Cerebellar cortex (tissue), 1 donor: ENCODE measurements around the gene C1orf52.
"Not testable (repeated sequence)": the region's sequence is repeated elsewhere in the genome, so short reads cannot be mapped to it uniquely, and the experiment has no call there.

ENCODE experiments used
- DNase-seq: peaks from one replicate; pipeline ENCODE4 v3.0.0-alpha.2; 2015; ENCODE audit warnings: low spot score

C1orf52 gene

DNA sequence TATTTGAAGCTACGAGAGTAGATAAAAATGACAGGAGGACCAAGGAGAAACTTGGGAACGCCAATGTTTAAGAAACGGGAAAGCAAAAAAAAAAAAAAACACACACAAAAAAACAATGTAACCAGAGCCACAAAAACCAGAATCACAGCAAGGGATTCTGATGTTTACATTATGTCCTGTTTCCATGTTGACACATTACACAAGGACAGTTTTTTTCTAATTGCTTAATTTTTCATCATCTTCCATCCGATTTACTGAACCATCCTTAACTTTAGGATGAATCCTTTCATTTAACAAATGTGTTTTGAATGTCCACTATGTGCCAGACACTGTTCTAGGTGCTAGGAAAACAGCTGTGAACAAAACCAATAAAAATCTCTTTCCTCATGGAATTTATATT, 18.3 kb upstream of the C1orf52 start:
- no peak for DNase-seq

DNA sequence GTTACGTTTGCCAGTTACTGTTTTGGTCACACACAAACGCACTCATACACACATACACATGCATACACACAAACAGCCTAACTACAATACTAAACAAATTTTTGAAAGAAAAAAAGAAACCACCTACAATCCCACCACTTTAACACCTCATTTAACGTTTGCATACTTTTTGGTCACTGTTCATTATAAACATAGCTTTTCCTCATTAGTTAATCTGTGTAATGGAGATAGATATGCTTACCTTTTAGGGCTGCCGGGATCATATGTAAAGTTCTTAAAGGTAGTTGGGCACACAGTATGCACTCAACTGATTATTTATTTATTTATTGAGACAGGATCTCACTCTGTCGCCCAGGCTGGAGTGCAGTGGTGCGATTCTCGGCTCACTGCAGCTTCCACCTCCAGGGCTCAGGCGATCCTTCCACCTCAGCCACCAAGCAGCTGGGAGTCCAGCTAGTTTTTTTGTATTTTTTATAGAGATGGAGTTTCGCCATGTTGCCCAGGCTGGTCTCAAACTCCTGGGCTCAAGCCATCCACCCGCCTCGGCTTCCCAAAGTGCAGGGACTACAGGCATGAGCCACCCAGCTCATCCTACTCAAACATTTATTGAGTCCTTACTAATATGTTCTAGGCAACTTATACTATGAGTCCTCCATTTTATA, 17.6 kb upstream of the C1orf52 start:
- no peak for DNase-seq

DNA sequence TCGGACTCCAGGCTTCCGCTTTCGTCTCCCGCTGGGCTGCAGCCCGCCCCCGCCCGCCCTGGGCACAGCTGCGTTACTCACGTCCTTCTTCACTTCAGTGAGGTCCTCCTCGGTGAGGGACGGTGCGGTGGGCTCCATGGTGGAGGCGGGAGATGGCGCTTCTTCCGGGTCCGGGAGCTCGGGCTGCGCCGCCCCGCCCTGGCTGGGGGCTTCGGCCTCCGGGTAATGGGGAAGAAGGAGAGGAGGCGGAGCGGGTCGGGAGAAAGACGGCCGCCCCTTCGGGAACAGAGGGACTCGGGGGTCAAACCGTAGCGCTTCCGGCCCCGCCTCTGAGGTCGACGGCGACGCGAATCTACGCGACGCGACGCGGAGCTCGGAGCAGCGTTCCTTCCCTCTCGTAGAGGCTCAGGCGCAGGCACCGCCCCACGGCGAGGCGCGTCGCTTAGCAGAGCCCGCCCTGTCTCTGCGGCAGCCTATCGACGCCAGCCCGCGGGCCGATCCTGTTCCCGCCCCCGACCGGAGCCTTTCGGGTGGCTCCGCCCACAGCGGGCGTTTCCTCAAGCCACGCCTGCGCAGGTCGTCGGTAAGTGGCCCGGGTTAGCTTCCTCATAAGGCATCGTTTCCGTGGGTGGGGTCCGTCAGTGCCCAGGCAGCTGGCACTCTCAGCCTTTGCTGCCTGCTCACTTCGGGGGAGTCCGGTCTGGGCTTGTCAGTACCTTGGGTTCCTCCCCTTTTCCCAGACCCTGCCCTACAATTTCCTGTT, 16.9 kb upstream of the C1orf52 start, which contains the start of gene BCL10:
BCL10 (minus strand) TSS at position 418 of the 763 bp plus-strand sequence; CDS start at position 138, 280 bp downstream.
- peak; percentile 98 for DNase-seq

DNA sequence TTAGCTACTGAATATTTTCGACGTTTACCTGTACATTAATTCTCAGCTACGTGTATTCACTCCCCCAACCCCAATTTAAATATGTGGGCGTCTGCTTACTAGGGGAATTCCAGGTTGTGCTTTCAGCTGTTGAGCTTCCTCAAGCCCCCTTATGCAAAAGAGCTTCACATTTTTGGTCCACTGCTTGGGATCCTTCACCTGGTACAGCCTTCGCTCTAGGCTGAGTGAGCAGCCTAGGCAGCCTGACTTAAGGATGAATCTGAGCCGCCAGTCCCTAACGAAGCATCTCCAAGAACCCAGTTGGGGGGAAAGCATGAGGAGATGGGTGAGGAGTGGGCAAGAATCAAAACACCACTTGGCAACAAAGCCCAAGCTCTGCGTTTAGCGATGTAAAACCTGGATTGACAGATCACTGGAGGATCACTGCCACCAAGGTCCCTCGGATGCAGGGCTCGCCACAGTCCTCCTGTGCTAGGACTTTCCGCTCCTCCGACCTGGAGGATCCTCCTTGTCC, 16.3 kb upstream of the C1orf52 start:
- DNase-seq = no peak

DNA sequence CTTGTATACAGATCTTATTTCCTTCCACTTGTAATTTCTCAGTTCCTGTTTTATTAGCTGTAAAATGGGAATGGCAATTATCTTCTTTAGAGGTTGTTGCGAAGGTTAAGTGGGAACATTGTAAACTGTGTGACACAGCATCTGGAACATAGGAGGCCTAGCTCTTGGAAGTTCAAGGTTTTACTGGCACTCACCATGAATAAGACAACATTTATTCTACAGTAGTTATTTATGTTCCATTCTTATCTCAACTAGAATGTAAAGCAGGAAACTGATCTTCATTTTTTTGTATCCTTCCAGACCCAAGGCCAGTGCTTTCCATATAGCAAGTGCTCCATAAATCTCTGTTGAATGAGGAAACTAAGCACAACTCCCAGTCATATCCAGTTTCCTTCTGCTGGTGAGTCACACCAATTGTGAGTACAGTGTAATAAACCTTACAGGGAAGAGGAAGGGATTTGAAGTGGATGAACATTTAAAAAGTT, 15.5 kb upstream of the C1orf52 start:
- DNase-seq = no peak

DNA sequence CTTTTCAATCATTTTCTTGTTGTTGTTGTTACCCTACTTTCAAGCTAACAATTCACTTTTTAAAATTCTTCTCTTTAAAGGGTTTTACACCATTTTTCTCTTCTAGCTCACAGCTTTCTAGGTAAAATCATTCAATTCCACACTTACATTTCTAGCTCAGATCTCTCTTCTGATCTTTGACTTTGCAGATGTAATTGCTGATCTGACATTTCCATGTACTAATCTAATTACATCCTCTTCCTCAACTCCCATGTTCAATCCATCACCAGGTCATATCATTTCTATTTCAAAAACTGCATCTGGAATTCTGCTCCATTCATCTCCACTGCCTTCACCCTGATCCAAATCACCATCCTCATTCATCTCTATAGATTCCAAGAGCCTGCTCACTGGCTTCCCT, 13.9 kb upstream of the C1orf52 start:
- no peak for DNase-seq

DNA sequence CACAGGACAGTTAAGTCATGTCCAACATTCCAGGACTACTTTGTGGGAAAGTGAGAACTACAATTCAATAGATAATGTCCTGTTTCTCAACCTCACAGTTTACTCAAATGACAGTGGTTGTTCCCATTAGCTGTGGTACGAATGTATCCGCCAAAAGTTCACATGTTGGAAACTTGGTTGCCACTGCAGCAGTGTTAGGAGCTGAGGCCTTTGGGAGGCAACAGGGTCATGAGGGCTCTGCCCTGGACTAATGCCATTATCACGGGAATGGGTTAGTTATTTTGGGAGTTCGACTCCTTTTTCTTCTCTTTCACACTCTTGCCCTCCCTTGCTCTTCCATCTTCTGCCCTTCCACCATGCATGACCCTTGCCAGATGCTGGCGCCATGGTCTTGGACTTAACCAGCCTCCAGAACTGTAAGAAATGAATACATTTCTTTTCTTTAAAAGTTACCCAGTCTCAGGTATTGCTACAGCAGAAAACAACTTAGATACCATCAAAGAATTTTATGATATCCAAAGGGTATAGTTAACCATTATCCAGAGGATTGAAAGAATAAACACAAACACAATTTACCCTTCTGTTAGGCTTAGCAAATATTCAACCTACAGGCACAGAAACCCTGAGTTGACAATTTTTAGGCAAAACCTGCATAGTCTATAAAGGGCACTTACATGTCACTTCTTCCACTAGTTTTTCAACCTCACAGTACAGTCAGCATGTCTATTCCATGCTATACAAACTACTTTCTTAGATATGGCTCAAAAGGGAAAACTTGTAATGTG, 9.5 kb upstream of the C1orf52 start:
- DNase-seq = no peak

DNA sequence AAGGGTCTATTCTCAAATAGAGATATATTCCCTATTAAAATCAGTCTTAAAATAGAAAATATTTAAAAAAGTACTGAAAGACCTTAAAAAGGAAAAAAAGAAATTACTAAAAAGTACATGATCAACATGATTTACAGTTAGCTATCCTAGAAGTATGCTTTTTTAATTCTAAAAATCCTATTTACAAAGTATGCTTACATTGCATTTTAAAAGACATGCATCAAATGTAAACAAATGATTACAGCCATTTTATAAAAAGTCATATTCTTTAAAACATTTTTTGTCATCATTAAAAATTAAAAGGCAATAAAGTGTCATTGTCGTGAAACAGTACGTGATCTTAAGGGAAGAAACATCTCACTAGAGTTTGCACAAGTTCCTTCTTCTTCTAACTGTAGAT, 7.9 kb upstream of the C1orf52 start:
- DNase-seq = no peak

DNA sequence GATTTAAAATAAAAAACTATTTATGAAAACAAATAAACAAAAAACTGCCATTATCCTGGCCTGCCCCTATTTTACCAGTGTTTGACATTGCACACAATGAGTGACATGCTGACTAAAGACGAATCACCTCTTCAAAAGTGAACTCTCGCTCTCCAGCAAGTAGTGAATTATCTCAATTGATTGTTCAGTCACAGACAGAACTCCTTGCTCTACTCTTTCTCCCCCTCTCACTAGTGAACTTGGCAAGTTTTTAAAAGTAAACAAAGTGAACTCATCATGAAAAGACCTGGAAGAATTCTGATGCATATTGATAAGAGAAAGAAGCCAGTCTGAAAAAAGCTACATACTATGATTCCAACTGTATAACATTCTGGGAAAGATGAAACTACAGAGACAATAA, 4.7 kb upstream of the C1orf52 start:
- no peak for DNase-seq

DNA sequence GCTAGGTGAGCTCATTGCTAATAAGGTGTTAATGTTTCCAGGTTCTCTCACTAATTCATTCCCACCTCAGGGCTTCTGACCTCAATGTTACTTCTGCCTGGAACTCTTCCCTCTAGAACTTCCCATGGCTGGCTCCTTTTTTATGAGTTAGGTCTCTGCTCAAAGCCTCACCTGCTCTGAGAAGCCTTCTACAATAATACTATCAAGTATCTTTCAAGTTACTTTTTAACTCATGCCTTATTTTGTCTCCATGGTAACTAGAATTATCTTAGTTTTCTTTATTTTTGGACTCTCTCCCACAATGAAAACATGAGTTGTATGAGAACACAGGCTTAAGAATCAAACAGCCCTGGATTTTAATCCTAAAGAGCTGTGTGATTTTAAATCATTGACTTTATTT, 3.5 kb upstream of the C1orf52 start:
- no peak for DNase-seq

DNA sequence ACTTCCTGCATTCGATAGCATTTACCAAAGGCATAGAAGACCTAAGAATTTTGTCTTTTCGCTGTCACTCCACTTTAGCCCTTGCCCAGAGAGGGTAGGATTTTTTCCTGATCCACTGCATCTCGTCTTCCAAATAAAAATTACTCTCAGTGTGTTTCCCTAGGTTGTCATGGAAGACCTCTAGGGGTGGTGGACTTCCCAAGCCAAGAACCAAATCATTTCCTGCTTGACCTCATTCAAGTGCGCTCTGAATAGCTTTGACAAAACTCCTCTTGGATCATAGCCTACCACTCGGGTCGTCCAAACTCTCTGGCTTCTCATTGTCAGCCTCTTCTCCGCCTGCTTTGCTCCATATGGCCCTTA, 431 bp upstream of the C1orf52 start:
- DNase-seq = peak; percentile 53

DNA sequence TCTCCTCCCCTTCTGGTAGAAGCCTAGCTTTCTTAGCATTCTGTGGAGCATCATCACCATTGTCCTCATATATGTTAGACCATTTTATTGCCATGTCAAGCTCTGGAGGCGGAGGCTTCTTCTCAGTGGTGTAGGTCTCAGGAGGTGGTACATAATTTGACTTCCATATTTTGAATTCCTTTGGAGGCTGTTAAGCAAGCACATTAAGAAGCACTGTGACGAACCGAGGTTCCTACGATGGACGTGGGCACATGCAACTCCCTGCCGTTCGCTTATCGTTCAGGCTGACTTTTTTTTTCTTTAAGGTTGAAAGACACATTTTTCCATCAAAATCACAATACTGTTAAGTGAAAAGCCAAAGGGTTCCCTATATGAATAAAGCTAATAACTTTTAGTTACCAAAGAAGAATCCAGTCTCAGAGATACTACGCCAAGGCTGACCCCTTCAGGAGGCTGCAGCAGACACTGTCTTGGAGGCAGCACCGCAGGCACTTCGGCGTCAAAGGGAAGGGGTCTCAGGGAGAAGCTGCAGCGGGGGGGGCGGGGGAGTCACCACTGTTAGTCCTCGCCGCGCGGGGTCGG, 835 bp downstream of the C1orf52 start:
- no peak for DNase-seq

DNA sequence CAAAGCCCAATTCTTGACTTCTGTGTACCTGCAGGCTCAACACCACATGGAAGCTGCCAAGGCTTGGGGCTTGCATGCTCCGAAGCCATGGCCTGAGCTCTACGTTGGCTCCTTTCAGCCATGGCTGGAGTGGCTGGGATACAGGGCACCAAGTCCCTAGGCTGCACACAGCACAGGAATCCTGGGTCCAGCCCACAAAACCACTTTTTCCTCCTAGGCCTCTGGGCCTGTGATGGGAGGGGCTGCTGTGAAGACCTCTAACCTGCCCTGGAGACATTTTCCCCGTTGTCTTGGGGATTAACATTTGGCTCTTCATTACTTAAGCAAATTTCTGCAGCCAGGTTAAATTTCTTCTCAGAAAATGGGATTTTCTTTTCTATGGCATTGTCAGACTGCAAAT, 10.4 kb downstream of the C1orf52 start:
- not testable (repeated sequence) for DNase-seq

DNA sequence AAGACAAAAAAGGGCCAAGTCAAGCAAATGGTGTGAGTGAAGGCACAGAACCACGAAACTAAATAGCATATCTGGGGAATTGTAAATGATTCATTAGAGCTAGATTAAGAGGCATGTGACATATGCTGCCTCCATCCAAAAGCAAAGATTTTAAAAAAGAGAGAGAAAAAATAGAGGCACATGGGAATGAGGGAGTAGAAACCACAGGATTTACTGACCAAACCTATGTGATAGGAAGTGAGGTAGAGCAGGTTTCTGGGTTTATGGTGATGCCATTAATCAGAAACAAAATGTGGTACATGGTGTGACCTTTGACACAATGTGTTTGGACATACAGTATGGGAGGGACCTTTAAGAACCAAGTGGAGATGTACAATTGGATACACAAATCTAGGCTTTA, 13.6 kb downstream of the C1orf52 start:
- DNase-seq = no peak

DNA sequence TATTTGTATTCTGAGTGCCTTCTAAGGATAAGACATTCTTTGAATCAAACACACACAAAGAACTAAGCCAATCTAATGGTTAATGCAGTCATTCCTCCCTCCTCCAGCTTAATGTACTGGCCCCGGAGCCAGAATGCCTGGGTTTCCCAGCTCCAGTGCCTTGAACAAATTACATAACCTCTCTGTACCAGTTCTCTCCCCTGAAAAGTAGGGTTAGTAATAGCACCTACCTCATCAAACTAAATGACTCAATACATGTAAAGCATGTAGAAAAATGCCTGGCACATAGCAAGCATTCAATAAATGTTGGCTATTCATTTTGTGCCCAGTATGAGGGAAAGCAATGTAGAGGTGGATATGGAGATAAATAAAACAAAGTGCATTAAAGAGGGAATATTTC, 14.0 kb downstream of the C1orf52 start:
- no peak for DNase-seq

DNA sequence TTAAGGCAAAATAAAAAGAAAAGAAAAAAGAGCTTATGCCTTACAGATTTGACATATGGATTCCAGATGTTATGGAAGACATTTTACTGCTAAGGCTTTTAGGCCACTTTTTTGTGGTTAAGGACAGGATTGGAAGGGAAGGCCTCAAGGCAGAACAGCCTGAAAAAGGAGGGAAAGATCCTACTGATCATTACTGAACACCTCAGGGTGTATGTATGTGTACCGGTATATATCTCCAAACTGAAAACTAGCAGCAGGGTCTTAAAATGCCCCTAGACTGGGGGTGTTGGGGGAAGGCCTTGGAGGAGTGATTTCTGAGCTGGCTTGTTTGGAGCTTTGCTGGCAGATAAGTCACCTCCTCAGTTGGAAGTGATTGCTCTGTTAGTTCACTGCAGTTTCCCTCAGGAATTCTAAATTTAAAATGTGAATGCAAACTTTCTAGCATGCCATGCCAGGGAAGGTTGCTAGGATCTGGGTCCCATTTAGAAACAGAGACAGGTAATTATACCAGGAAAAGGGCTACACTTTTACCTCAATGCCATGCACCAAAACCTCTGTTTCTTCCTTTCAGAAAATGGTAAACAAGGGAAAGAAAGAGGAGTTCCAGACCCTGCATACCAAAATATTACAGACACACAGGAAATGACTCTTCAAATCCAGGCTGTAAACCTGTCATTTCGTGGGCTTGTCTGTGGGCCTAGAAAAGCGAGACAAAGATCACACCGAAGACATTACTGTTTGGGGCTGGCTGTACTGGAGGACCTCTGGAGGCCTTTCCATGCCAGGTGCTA, 15.0 kb downstream of the C1orf52 start:
- no peak for DNase-seq

DNA sequence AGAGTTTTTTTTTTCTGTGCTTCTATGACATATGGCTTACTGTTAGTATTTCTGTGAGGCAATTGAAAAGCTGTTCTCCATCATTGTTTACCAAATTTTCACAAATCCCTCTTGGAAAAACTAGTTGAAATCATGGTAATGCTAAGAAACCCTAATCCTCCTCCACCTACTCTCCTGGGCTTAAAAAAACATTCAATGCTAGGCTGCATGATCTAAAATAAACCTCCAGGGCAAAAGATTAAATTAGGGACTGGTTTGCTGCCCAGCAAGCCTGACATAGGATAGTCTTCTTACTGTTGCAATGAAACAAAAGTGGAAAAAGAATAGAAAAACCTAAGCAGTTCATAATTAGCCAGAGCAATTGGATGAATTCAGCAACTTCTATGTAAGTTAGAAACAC, 16.1 kb downstream of the C1orf52 start:
- DNase-seq = no peak

DNA sequence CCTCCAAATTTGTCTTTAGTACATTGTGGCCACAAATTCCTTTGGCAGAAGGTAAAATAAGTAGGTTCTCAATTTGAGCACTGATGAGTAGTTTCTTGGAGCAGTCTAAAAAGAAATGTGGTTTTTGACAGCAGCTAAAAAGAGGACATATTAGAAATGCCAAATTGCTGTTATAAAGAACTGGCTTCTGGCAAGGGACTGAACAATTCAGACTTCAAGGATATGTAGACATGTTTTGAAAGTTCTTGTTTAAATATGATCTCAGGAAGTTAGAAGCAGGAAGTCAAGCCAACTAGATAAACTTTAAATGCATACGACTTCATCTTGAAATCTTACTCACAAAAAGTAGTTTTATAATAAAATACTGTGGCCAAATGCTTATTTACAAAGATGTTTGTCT, 18.8 kb downstream of the C1orf52 start:
- DNase-seq = no peak

DNA sequence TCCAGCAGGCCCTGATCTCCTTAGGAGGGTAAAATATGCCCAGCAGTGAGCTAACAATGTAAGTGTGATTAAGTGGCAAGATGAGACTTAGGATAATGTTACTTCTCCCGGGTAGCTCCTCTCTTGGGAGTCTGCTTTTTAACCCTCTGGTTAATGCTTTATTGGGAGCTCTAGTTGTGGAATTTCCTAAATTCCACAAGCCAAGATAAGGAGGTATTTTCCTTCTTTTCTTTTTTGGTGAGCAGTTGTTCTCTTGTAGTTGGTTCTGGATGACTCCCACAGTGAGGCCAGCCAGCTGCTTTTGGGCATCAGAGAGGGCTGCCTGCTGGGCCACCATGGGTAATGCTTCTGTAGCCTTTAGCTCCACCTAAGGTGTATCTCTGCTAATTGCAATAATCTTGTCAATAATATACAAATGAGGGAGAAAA, 19.3 kb downstream of the C1orf52 start:
- no peak for DNase-seq

DNA sequence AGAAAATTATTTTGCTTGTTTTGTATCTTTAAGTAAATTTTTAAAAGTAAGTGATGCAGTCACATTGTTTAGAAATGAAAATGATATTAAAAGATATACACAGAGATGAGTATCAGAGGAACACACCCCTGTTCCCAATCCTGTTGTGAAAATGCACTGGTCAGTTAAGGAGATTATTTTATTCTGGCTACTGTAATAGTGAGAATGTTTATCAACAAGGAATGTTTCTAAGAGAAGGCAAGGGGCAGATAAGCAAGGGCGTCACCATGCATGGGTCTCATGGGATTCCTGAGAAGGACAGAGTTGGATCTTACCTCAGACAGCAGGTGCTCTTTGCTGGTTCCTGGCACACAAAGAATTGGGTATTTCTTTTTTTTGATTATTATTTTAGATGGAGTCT, 21.8 kb downstream of the C1orf52 start:
- no peak for DNase-seq

DNA sequence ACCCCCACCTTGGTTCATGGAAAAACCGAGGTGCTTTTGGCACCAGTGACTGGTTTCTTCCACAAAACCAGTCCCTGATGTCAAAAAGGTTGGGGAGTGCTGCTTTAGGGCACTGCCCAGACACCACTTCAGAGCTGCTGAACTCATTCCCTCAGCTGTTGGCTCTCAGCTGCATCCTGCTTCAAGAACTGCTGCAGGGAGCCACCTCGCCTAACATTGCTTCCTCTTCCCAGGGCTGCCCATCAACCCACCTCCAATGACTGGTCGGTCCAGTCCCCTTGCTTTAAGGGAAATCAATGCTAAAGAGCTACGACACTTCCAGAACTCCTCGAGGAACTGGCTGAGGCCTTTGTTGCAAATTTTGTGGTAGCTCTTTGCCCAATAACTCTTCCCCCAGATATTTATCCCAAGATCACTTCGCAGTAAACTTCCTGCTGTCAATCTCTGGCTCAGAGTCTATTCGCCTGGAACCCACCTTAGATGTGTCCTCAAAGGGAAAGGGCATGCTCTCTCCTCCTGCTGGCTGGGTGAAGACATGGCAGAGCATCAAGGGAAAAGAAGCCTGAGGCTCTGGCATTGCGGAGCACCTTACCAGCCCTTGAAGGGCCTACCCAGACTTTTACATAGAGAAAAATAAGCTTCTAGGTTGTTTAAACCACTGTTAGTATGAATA, 29.0 kb downstream of the C1orf52 start:
- peak; percentile 28 for DNase-seq
